ENCODE measurements around the gene PPP1R13L. TPM values are rescaled to one million over a fixed set of nuclear protein-coding genes. Genes with fewer than 3 reads are reported as not detected.
"Not testable (repeated sequence)": the region's sequence is repeated elsewhere in the genome, so short reads cannot be mapped to it uniquely, and the experiment has no call there.

The PPP1R13L gene
- total RNA-seq, 1 donor from 2014 or later: 54.2 TPM

- no peak for DNase-seq (ENCODE audit: low spot score)
Measured at GRCh38 chr19:45346449-45346848, 58.4 kb downstream of the PPP1R13L start.

DNA sequence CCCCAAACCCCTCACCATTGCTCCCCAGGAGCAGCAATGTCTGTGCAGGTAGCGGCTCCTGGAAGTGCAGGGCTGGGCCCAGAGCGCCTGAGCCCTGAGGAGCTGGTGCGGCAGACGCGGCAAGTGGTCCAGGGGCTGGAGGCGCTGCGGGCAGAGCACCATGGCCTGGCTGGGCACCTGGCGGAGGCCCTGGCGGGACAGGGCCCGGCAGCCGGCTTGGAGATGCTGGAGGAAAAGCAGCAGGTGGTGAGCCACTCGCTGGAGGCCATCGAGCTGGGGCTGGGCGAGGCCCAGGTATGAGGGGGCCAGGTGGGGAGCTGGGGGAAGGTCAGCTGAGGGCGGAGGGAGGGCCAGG, 59.4 kb downstream of the PPP1R13L start:
- DNase-seq (ENCODE audit: low spot score): no peak

- no peak for DNase-seq (ENCODE audit: low spot score)
Measured at GRCh38 chr19:45344621-45345505, 60.0 kb downstream of the PPP1R13L start.

- DNase-seq (ENCODE audit: low spot score): no peak
Measured at GRCh38 chr19:45342911-45343310, 62.0 kb downstream of the PPP1R13L start.

GRCh38 chr19:45340899-45341453, 63.9 kb downstream of the PPP1R13L start:
- no peak for DNase-seq (ENCODE audit: low spot score)

DNA sequence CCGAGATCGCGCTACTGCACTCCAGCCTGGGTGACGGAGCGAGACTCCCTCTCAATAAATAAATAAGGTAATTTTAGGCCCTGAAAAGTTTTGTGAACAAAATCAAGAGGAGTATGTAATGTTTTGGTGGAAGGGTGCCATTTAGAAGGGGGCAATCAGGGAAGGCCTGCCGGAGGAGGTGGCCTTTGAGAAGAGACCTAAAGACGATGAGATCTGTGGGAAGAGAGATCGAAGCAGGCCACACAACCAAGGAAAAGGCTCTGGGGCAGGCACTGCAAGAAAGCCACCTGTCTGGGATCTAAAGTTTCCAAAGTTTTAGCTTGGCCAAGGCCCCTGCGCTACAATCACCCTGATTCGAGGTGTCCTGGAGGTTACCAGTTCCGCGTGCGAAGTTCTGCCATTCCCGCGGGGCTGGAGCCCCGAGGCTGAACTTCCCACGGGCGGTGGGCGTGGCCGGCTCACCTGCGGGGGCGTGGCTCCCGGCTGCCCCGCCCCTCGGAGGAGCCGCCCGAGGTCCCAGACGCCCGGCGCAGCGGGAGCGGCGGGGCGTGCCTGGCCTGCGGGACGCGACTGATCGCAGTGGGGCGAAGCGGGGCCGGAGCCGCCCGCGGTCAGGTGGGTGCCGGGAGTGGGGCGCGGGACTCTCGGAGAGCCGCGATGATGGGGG, 64.5 kb downstream of the PPP1R13L start, which contains the start of gene KLC3:
Gene KLC3 (plus strand): TSS at position 519 of the 667 bp plus-strand sequence. CDS start 4,792 bp downstream, outside the sequence.
- peak; percentile 24 for DNase-seq (ENCODE audit: low spot score)

GRCh38 chr19:45339629-45340028, 65.2 kb downstream of the PPP1R13L start:
- no peak for DNase-seq (ENCODE audit: low spot score)

- no peak for DNase-seq (ENCODE audit: low spot score)
Measured at GRCh38 chr19:45336696-45337251, 68.1 kb downstream of the PPP1R13L start.

DNA sequence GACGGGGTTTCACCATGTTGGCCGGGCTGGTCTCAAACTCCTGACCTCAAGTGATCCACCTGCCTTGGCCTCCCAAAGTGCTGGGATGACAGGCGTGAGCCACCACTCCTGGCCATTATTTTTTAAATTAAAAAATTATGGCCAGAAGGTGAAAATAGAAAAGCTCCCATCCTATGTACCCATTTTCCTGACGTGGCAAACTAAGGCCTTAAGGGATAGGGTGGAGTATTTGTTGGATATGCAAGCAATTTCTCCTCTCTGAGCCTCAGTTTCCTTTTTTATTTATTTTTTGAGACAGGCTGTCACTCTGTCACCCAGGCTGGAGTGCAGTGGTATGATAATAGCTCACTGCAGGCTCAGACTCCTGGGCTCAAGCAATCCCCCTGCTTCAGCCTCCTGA, 70.0 kb downstream of the PPP1R13L start:
- DNase-seq (ENCODE audit: low spot score): not testable (repeated sequence)

GRCh38 chr19:45333609-45334303, 71.1 kb downstream of the PPP1R13L start:
- no peak for DNase-seq (ENCODE audit: low spot score)

DNA sequence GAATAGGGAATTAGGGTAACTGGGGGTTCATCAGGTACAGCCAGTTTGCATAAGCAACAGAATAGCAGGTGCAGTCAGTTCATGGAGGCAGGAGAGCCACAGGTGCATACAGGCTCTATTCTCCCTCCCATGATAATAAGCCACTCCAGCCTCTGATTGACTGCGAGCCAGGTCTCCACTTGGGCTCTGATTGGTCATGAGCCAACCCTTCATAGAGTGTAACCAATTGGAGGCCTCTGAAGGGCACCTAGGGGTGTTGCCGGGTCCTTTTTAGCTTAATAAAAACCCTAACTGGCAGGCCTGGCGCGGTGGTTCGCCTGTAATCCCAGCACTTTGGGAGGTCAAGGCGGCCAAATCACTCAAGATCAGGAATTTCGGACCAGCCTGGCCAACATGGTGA, 73.5 kb downstream of the PPP1R13L start:
- no peak for DNase-seq (ENCODE audit: low spot score)

Other genes with a start within 250 kb of the PPP1R13L start
- 0.52 TPM for gene NKPD1, start 244.1 kb downstream of the PPP1R13L start, total RNA-seq
- gene TRAPPC6A, start 226.8 kb downstream of the PPP1R13L start, total RNA-seq: 26.8 TPM
- gene BLOC1S3, start 226.3 kb downstream of the PPP1R13L start, total RNA-seq: 21.7 TPM
- gene EXOC3L2, start 159.7 kb downstream of the PPP1R13L start, total RNA-seq: 9.0 TPM
- gene MARK4, start 153.8 kb downstream of the PPP1R13L start, total RNA-seq: 38.8 TPM
- not detected for gene CKM, start 82.2 kb downstream of the PPP1R13L start, total RNA-seq
- gene KLC3, start 64.3 kb downstream of the PPP1R13L start, total RNA-seq: 0.23 TPM
- gene ERCC2, start 34.5 kb downstream of the PPP1R13L start, total RNA-seq: 23.8 TPM
- 4.9 TPM for gene POLR1G, start 1.6 kb upstream of the PPP1R13L start, total RNA-seq
- 57.0 TPM for gene ERCC1, start 18.8 kb upstream of the PPP1R13L start, total RNA-seq
- 7.2 TPM for gene FOSB, start 62.9 kb upstream of the PPP1R13L start, total RNA-seq
- 10.7 TPM for gene RTN2, start 92.0 kb upstream of the PPP1R13L start, total RNA-seq
- 2.2 TPM for gene PPM1N, start 93.4 kb upstream of the PPP1R13L start, total RNA-seq
- 137 TPM for gene VASP, start 102.4 kb upstream of the PPP1R13L start, total RNA-seq
- gene OPA3, start 179.7 kb upstream of the PPP1R13L start, total RNA-seq: 11.5 TPM
- gene GPR4, start 197.1 kb upstream of the PPP1R13L start, total RNA-seq: 2.2 TPM
- 68.4 TPM for gene EML2, start 234.3 kb upstream of the PPP1R13L start, total RNA-seq

Measured in mucosa of gallbladder (tissue), 1 donor.